Type B pancreatic cell (in vitro differentiated cells): ENCODE results near the gene ITGAD. TPM values are rescaled to one million over a fixed set of nuclear protein-coding genes. Genes with fewer than 3 reads are reported as not detected.
A peak's percentile ranks its signal among the peaks of the same experiment; 100 is the strongest.

Experiments
- DNase-seq: peaks from one replicate; pipeline ENCODE4 v3.0.0; 2021; ENCODE audit warnings: mixed read lengths; ENCODE audit not compliant: unreplicated experiment; ENCODE audit errors: extremely low spot score
- H3K27ac Mint-ChIP-seq: 2 replicates; pipeline ENCODE4 v1.8.0; 2021; ENCODE audit warnings: mild to moderate bottlenecking, mixed read lengths
- H3K27me3 Mint-ChIP-seq: 2 replicates; pipeline ENCODE4 v1.8.0; 2021; ENCODE audit warnings: mixed read lengths
- H3K36me3 Mint-ChIP-seq: 2 replicates; pipeline ENCODE4 v1.8.0; 2021; ENCODE audit warnings: mixed read lengths
- H3K4me1 Mint-ChIP-seq: one replicate; pipeline ENCODE4 v1.8.0; 2021; ENCODE audit warnings: mixed read lengths; ENCODE audit not compliant: unreplicated experiment
- H3K4me3 Mint-ChIP-seq: 2 replicates; pipeline ENCODE4 v1.8.0; 2021; ENCODE audit warnings: mild to moderate bottlenecking, mixed read lengths
- H3K9me3 Mint-ChIP-seq: 2 replicates; pipeline ENCODE4 v1.8.0; 2021; ENCODE audit warnings: mixed read lengths
- total RNA-seq: library from RNA; stranded (reverse); gene quantifications from 2 replicates; pipeline ENCODE4 v1.2.1, GENCODE V29; 2021; ENCODE audit warnings: low replicate concordance
- TF ChIP-seq, protein P1 (sequence below): fragments of 200-600 bp; sonication (generic); conservative IDR thresholded peaks from 2 replicates; pipeline ENCODE4 v1.5.0; 2021; ENCODE audit warnings: antibody characterized with exemption, mild to moderate bottlenecking

The ITGAD gene
- total RNA-seq, 1 donor from 2014 or later, result not detected

DNA sequence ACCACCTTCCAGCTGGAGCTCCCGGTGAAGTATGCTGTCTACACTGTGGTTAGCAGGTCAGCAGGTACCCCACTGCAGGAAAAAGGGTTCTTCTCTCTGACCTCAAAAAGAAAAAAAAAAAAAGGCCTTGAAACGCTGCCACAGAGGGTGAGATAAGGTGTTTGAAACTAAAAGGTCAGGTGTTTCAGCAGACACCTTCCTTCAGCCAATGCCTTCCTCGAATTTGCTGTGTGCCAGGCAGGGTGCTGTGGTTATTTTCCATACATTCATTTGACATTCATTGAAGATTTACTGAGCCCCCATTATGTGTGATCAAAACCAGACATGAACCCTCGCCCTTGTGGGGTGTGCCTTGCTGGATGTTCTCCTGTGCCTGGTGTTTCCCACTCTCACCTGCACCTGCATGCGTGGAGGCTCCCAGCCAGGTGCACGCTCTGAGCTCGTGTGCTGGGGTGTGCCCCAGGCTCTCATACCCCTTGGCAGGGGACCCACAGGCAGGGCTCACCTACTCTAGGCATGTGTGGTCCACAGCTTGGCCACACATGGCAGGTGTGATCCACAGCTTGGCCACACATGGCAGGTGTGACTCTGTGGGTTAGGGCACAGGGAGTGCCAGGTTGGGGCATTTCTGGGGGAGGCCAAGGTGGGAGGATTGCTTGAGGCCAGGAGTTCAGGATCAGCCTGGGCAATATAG is 15.8 kb upstream of the ITGAD start:
- no peak overlapping the region for H3K4me3 Mint-ChIP-seq

DNA sequence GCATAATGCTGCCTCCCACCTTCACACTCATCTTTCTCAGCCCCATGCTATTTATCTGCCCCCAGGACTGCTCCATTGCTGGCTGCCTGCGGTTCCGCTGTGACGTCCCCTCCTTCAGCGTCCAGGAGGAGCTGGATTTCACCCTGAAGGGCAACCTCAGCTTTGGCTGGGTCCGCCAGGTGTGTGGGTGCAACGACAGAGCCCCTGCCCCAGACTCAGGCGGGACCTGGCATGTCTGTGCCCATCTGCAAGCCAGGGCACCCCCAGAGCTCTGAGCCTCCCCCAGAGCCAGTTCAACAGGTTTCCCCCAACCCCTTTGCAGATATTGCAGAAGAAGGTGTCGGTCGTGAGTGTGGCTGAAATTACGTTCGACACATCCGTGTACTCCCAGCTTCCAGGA is 12.9 kb upstream of the ITGAD start:
- Mint-ChIP-seq H3K4me1 (no peaks in the 10 kb centered on the region), H3K4me3 (no peak overlapping the region), H3K27me3 (peaks cover 34% of the 10 kb centered on the region), H3K27ac (no peak overlapping the region), H3K36me3 (no peaks in the 10 kb centered on the region), H3K9me3 (no peaks in the 10 kb centered on the region)
- TF ChIP-seq, protein P1, sequence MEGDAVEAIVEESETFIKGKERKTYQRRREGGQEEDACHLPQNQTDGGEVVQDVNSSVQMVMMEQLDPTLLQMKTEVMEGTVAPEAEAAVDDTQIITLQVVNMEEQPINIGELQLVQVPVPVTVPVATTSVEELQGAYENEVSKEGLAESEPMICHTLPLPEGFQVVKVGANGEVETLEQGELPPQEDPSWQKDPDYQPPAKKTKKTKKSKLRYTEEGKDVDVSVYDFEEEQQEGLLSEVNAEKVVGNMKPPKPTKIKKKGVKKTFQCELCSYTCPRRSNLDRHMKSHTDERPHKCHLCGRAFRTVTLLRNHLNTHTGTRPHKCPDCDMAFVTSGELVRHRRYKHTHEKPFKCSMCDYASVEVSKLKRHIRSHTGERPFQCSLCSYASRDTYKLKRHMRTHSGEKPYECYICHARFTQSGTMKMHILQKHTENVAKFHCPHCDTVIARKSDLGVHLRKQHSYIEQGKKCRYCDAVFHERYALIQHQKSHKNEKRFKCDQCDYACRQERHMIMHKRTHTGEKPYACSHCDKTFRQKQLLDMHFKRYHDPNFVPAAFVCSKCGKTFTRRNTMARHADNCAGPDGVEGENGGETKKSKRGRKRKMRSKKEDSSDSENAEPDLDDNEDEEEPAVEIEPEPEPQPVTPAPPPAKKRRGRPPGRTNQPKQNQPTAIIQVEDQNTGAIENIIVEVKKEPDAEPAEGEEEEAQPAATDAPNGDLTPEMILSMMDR, result no peak
- no peak for DNase-seq

More for the DNA sequence above, 15.8 kb upstream of the ITGAD start:
- TF ChIP-seq, protein P1, result no peak
- no peaks in the 10 kb centered on the region for H3K4me1 Mint-ChIP-seq
- no peak for DNase-seq
- H3K36me3 Mint-ChIP-seq, result no peaks in the 10 kb centered on the region
- H3K9me3 Mint-ChIP-seq, result no peaks in the 10 kb centered on the region
- peaks cover 42% of the 10 kb centered on the region for H3K27me3 Mint-ChIP-seq
- no peak overlapping the region for H3K27ac Mint-ChIP-seq

DNA sequence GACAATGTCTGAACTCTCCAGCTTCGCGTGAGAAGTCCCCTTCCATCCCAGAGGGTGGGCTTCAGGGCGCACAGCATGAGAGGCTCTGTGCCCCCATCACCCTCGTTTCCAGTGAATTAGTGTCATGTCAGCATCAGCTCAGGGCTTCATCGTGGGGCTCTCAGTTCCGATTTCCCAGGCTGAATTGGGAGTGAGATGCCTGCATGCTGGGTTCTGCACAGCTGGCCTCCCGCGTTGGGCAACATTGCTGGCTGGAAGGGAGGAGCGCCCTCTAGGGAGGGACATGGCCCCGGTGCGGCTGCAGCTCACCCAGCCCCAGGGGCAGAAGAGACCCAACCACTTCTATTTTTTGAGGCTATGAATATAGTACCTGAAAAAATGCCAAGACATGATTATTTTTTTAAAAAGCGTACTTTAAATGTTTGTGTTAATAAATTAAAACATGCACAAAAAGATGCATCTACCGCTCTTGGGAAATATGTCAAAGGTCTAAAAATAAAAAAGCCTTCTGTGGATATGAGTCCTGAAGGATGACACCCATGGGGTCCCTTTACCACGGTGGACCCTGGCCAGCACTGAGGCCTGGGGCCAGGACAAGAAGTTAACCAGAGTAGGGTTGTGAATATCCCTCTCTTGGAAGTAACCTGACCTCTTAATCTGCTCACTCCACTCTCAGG is 10.5 kb upstream of the ITGAD start:
- TF ChIP-seq, protein P1, result peak; percentile 73
- no peak overlapping the region for H3K4me3 Mint-ChIP-seq

DNA sequence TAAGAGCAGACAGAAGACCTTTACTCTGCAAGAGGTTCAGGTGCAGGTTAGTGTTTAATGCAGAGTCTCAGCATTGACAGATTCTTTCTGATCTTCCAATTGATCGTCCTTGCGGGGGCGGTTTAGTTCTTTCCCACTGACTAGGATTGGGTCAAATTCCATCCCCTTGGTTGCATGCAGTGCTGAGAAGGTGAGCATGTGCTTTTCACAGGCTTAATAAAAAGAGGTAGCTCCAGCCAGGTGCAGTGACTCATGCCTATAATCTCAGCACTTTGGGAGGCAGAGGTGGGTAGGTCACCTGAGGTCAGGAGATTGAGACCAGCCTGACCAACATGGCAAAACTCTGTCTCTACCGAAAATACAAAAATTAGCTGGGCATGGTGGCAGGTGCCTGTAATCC is 7.5 kb upstream of the ITGAD start:
- H3K27me3 Mint-ChIP-seq, result peaks cover 34% of the 10 kb centered on the region
- no peaks in the 10 kb centered on the region for H3K4me1 Mint-ChIP-seq
- H3K27ac Mint-ChIP-seq, result no peak overlapping the region
- H3K9me3 Mint-ChIP-seq, result no peaks in the 10 kb centered on the region
- H3K4me3 Mint-ChIP-seq, result no peak overlapping the region
- TF ChIP-seq, protein P1, result no peak
- no peak for DNase-seq
- H3K36me3 Mint-ChIP-seq, result no peaks in the 10 kb centered on the region

More for the DNA sequence above, 10.5 kb upstream of the ITGAD start:
- H3K4me1 Mint-ChIP-seq, result no peaks in the 10 kb centered on the region
- no peak for DNase-seq
- no peaks in the 10 kb centered on the region for H3K9me3 Mint-ChIP-seq
- peaks cover 31% of the 10 kb centered on the region for H3K27me3 Mint-ChIP-seq
- H3K27ac Mint-ChIP-seq, result no peak overlapping the region
- H3K36me3 Mint-ChIP-seq, result no peaks in the 10 kb centered on the region

DNA sequence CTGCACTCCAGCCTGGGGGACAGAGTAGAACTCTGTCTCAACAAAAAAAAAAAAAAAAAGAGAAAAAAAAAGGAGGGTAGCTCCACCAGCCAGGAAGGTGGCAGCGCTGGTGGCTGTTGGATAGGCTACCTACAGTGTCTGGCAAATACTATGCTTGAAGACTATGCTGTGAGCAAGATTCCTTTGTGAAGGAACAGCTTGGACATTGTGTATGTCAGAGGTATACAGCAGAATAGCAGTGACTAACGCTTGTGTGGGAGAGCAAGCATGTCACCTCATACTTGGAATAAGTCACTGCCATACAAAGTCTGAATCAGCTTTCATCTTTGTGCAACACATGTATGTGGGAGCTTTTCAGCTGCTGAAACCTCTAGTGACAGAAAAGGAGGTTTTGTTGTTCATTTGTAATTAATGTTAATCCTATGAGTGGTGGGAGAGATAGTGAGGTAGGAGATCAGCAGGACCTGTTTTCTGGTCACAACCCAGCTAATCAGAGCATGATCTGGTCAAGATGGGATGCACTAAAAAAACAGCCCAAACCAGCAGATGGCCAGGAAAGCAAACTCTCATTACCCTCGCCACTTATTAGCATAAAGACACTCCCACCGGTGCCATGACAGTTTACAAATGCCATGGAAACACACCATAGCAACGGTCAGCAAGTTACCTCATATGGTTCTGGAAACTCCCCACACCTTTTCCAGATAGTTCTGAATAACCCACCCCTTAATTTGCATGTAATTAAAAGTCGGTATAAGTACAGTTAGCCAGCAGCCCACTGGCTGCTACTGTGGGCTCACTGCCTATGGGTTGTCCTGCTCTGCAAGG is 6.8 kb upstream of the ITGAD start:
- Mint-ChIP-seq H3K27ac (peak overlapping the region; percentile 24), H3K36me3 (no peaks in the 10 kb centered on the region), H3K4me1 (no peaks in the 10 kb centered on the region), H3K4me3 (no peak overlapping the region), H3K27me3 (peaks cover 28% of the 10 kb centered on the region), H3K9me3 (no peaks in the 10 kb centered on the region)
- DNase-seq, result no peak
- TF ChIP-seq, protein P1, result no peak
